IgD-negative memory B cell (primary cell): ENCODE measurements around the gene GRAMD4. TPM values are rescaled to one million over a fixed set of nuclear protein-coding genes. Genes with fewer than 3 reads are reported as not detected.
A peak's percentile ranks its signal among the peaks of the same experiment; 100 is the strongest.

ENCODE experiments used
- H3K27ac Mint-ChIP-seq, 3 donors: one replicate each; pipeline ENCODE4 v1.8.0; 2020 to 2022; ENCODE audit warnings: mild to moderate bottlenecking in 3 of 3, mixed read lengths in 3 of 3, moderate library complexity in 1 of 3
- H3K27me3 Mint-ChIP-seq: one replicate; pipeline ENCODE4 v1.8.0; 2021; ENCODE audit warnings: mixed read lengths
- H3K36me3 Mint-ChIP-seq: one replicate; pipeline ENCODE4 v1.8.0; 2020; ENCODE audit warnings: mild to moderate bottlenecking, mixed read lengths
- H3K4me1 Mint-ChIP-seq, 3 donors: one replicate each; pipeline ENCODE4 v1.8.0; 2020 to 2022; ENCODE audit warnings: mixed read lengths in 3 of 3, mild to moderate bottlenecking in 1 of 3
- H3K4me3 Mint-ChIP-seq, 4 donors: one replicate each; pipeline ENCODE4 v1.8.0; 2020 to 2022; ENCODE audit warnings: mild to moderate bottlenecking in 4 of 4, mixed read lengths in 4 of 4, moderate library complexity in 3 of 4
- H3K9me3 Mint-ChIP-seq, 3 donors: one replicate each; pipeline ENCODE4 v1.8.0; 2020 to 2021; ENCODE audit warnings: mixed read lengths in 3 of 3, mild to moderate bottlenecking in 1 of 3
- polyA plus RNA-seq: library from polyadenylated mRNA; unstranded; fragments of 300-500 nt; fragmentation: Illumina TruSeq; gene quantifications from one replicate; pipeline ENCODE4 v1.2.3, GENCODE V29; 2021

GRAMD4 gene
- polyA plus RNA-seq, 1 donor from 2014 or later, result 18.4 TPM

DNA sequence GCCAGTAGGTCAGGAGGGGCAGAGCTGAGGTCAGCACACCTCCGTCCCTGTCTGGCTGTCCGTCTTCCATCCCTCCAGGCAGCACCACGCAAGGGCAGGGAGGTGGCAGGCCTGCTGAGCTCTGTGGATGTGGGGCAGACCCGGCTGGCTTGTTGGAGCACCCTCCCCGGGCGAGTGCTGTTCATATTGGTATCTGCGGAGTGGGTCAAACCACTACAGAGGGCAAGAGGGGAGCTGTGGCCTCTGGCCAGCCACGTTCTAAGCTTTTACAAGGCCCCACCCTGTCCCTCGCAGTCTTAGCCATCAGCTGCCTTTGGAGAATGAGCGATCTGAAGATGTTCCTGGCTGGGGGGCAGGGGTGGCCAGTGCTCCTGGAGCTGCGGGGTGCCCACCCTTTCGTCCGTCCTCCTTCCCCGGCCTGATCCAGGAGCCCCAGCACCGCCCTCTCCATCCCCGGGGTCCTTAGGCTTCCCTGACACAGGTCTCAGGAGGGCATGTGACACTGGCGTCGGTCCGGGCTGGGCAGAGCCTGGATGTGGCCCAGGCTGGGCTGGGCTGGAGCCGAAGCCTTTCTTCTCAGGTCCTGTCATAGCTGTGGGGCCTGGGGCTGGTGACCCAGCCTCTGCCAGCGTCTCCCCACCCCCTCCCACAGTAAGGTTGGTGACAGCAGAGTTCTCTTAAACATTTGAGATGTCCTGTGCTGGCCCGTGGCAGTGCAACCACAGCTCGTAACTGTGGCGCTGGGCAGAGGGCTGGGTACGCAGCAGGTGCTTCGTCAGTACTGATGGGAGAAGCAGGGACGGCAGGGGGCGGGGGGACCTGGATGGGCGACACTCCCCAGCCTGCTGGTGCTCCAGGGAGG is 31.7 kb upstream of the GRAMD4 start:
- H3K4me1 Mint-ChIP-seq, result peaks cover 28 to 50% (median 50%) of the 10 kb centered on the region in 3 donors
- H3K27me3 Mint-ChIP-seq, result peaks cover 3% of the 10 kb centered on the region

DNA sequence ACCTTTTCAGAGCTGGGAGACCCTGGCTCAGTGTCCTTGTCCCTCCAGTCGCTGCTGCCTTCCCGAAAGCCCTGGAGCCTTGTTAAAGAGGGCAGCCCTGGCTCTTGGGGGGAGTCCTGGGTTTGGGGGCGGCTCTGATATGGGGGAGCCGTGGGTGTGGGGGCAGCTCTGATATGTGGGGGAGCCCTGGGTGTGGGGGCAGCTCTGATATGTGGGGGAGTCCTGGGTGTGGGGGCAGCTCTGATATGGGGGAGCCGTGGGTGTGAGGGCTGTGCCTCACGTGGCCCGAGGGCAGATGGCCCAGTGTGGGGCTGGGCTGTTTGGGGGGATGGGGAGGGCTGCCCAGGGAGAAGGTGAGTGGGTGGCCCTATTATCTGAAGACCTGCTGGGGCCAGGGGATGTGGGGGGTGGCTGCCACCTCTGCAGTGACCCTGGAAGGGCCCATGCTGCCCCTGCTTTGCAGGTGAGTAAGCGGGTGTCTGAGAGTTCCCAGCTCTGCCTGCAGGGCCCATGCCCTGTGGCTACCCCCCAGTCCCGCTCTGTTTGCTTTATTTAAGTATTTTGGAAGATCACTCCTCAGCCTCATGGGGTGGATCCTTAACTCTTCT is 30.9 kb upstream of the GRAMD4 start:
- H3K9me3 Mint-ChIP-seq, result no peaks in the 10 kb centered on the region
- peaks cover 25 to 49% (median 46%) of the 10 kb centered on the region in 3 donors for H3K4me1 Mint-ChIP-seq
- peak overlapping the region in 3 of 4 donors; percentile 90 to 98 (median 95) for H3K4me3 Mint-ChIP-seq
- peak overlapping the region; percentile 53 to 100 (median 98) for H3K27ac Mint-ChIP-seq
- peaks cover 1% of the 10 kb centered on the region for H3K36me3 Mint-ChIP-seq
- peaks cover 3% of the 10 kb centered on the region for H3K27me3 Mint-ChIP-seq

More for the DNA sequence above, 31.7 kb upstream of the GRAMD4 start:
- no peaks in the 10 kb centered on the region for H3K9me3 Mint-ChIP-seq
- peak overlapping the region; percentile 90 to 100 (median 98) for H3K27ac Mint-ChIP-seq
- peaks cover 1% of the 10 kb centered on the region for H3K36me3 Mint-ChIP-seq
- H3K4me3 Mint-ChIP-seq, result peak overlapping the region; percentile 78 to 98 (median 92)

DNA sequence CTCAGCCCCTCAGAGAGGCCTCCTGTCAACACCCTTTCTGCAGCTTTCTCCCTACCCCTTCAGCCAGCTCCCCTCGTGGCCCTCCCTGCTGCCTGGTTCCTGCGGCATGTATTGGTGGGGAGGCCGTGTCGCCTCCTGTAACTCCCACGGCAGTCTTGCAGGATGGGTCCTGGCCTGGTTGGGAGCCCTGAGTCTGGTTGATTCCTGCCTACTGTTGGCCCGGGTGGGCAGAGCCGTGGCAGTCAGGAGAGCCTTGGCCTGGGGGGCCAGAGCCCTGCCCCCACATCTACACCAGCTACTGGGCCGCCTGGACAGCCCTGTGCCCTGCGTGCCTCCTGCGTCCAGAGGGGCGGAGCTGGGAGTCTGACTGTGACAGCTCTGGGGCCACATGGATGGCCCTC is 30.3 kb upstream of the GRAMD4 start:
- Mint-ChIP-seq H3K36me3 (peaks cover 1% of the 10 kb centered on the region), H3K9me3 (no peaks in the 10 kb centered on the region), H3K4me1 (peaks cover 24 to 49% (median 45%) of the 10 kb centered on the region in 3 donors), H3K27me3 (peaks cover 3% of the 10 kb centered on the region), H3K27ac (peak overlapping the region; percentile 53 to 100 (median 98)), H3K4me3 (peak overlapping the region in 2 of 4 donors; percentile 90 to 95)

DNA sequence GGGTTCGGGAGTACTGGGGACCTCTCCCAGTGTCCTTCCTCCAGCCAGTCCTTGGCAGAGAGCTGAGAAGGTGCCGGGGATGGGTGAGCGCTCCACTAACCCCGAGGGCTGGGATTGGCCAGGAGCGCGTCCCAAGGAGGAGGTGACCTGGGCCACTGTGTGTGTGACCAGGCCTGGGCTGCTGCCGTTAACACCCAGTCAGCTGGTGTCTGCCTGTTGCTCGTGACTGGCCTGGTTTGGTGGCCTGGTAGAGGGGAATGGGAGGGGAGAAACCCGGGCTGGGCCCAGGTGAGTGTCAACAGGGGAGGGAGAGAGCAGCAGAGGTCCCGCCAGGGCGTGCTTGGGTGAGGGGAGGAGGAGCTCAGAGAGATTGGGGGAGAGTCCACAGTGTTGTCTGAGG is 29.9 kb upstream of the GRAMD4 start:
- H3K36me3 Mint-ChIP-seq, result peaks cover 1% of the 10 kb centered on the region
- H3K27me3 Mint-ChIP-seq, result peaks cover 3% of the 10 kb centered on the region
- H3K9me3 Mint-ChIP-seq, result no peaks in the 10 kb centered on the region
- peak overlapping the region in 3 of 4 donors; percentile 34 to 95 (median 55) for H3K4me3 Mint-ChIP-seq
- peaks cover 24 to 49% (median 48%) of the 10 kb centered on the region in 3 donors for H3K4me1 Mint-ChIP-seq
- peak overlapping the region; percentile 67 to 100 (median 98) for H3K27ac Mint-ChIP-seq

DNA sequence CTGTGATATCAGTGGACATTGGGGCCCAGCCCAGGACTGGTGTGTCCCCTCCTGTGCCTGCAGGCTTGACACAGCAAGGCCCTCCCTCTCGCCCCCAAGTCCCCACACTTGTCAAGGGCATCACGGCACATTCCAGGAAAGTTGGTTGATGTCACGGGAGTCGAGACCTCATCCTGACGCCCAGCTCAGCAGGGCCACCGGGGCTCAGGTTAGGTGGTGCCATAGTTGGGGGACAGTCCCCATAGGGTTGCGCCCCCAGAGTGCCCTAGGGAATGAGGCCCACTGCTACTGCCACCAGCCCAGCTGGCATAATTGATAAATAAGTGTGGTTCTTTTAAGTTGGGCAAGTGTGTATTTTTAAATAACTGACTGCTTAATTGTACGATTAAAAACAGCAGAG is 28.3 kb upstream of the GRAMD4 start:
- H3K4me3 Mint-ChIP-seq, result peak overlapping the region; percentile 83 to 95 (median 90)
- H3K27ac Mint-ChIP-seq, result peak overlapping the region; percentile 95 to 96 (median 95)
- peaks cover 1% of the 10 kb centered on the region for H3K36me3 Mint-ChIP-seq
- H3K9me3 Mint-ChIP-seq, result no peaks in the 10 kb centered on the region
- peaks cover 3% of the 10 kb centered on the region for H3K27me3 Mint-ChIP-seq
- peaks cover 23 to 46% (median 45%) of the 10 kb centered on the region in 3 donors for H3K4me1 Mint-ChIP-seq

DNA sequence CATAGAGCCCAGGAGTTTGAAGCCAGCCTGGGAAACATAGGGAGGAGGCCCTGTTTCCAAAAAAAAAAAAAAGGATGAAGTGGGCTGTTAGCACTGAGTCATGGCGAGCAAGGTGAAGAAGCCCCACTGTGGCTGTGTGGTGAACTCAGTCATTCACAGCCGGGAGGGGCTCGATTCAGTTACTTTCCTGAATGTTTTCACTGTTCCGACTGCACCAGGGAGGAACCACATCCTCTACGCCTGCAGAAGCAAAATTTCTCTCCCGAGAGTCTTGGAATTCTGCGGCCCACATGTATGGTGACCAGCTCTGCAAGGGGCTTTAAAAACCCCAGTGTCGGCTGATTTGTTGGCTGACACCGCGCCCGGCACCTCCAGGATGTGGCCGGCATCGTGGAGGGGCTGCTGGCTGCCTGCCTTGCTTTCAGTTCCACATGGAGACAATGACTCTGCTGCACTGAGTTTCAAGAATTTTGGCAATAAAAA is 27.8 kb upstream of the GRAMD4 start:
- H3K27ac Mint-ChIP-seq, result peak overlapping the region; percentile 95 to 96 (median 95)
- H3K4me3 Mint-ChIP-seq, result peak overlapping the region; percentile 83 to 95 (median 90)
- no peaks in the 10 kb centered on the region for H3K9me3 Mint-ChIP-seq
- peaks cover 18 to 41% (median 40%) of the 10 kb centered on the region in 3 donors for H3K4me1 Mint-ChIP-seq
- peaks cover 1% of the 10 kb centered on the region for H3K36me3 Mint-ChIP-seq
- H3K27me3 Mint-ChIP-seq, result peaks cover 3% of the 10 kb centered on the region

DNA sequence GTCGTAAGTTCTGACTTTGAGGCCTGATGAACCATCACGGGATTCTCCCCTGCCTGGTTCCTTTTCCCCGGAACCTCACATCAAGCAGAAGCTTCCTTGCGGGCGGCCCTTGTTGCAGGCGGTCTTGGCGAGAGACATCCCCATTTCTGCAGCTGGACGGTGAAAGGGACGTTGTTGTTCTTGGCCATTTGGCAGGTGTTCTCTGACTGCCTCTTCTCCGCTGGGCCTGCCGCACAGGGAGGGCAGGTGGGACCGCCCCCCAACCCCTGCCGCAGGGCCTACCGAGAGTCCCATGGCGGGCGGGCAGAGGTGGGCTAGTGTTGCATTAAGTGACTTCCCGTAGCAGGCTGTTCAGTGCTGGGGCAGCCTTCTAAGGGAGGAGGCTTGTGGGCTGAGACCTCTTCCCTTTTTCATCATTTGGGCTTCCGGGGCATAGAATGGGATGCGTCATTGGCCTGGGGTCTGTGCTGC is 26.9 kb upstream of the GRAMD4 start:
- H3K4me3 Mint-ChIP-seq, result peak overlapping the region; percentile 83 to 95 (median 90)
- H3K4me1 Mint-ChIP-seq, result peaks cover 19 to 39% (median 38%) of the 10 kb centered on the region in 3 donors
- H3K9me3 Mint-ChIP-seq, result no peaks in the 10 kb centered on the region
- peak overlapping the region; percentile 95 to 96 (median 95) for H3K27ac Mint-ChIP-seq
- H3K36me3 Mint-ChIP-seq, result peaks cover under 1% of the 10 kb centered on the region
- H3K27me3 Mint-ChIP-seq, result peaks cover 3% of the 10 kb centered on the region

DNA sequence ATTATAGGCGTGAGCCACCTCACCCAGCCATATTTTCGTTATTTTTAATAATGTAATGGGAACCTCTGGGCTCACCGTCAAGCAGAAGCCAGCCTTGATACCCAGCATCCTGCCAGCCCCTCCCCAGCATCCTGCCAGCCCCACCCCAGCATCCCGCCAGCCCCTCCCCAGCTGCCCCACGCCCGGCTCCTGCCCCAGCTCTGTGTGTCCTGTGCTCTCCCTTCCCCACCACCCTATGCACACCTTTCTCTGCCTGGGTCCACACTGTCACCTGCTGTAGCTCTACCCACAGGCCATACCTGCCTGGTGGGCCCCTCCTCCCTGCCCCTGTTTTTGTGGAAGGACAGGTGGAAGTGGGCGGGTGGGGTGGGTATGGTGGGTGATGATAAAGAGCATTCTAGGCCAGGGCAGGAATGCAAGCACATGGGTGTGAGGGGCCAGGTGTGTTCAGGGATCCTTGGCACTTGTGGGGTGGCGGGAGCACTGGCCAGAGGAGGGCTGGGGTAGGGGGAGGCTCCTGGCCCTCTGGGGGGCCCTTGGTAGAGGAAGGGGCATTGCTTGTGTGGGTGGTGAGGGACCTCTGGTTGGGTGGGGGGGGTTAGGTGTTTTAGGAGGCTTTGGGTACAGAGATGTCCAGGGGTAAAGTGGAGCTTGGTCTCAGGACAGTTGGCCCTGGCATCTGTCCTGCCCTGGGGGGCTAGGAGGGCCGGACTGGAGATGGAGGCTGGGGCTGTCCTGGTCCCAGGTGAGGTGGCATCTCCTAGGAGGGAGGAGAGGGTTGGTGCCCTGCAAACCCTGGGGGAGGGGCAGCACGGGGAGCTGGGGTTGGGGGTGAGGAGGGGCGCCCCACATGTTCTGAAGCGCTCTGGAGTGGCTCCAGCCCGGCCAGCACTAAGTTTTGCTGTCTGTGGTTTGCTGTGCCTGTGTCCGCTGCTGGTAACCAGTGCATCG is 25.9 kb upstream of the GRAMD4 start:
- peaks cover 23 to 35% (median 33%) of the 10 kb centered on the region in 3 donors for H3K4me1 Mint-ChIP-seq
- H3K9me3 Mint-ChIP-seq, result no peaks in the 10 kb centered on the region
- peaks cover 3% of the 10 kb centered on the region for H3K27me3 Mint-ChIP-seq
- no peaks in the 10 kb centered on the region for H3K36me3 Mint-ChIP-seq
- H3K27ac Mint-ChIP-seq, result peak overlapping the region in 1 of 3 donors; percentile 96
- peak overlapping the region in 1 of 4 donors; percentile 95 for H3K4me3 Mint-ChIP-seq

DNA sequence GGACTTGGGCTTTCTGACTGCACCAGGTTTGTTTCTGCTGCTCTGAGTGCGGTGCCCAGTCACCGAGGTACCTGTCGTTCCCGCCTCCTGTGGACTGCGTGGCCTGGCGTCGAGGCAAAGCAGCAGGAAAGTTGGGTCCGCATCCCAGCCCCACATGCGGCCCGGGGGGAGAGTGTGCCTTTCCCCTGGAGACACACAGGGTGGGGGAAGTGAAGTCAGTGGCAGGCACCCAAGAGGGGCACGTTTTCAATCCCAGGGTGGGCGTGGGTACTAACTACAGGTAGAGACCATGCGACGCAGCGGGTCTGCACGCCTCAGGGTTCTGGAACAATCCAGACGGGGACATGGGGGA is 25.3 kb upstream of the GRAMD4 start:
- peaks cover 3% of the 10 kb centered on the region for H3K27me3 Mint-ChIP-seq
- H3K4me1 Mint-ChIP-seq, result peaks cover 27 to 32% (median 27%) of the 10 kb centered on the region in 3 donors
- H3K4me3 Mint-ChIP-seq, result no peak overlapping the region
- no peaks in the 10 kb centered on the region for H3K9me3 Mint-ChIP-seq
- H3K27ac Mint-ChIP-seq, result no peak overlapping the region
- H3K36me3 Mint-ChIP-seq, result no peaks in the 10 kb centered on the region

DNA sequence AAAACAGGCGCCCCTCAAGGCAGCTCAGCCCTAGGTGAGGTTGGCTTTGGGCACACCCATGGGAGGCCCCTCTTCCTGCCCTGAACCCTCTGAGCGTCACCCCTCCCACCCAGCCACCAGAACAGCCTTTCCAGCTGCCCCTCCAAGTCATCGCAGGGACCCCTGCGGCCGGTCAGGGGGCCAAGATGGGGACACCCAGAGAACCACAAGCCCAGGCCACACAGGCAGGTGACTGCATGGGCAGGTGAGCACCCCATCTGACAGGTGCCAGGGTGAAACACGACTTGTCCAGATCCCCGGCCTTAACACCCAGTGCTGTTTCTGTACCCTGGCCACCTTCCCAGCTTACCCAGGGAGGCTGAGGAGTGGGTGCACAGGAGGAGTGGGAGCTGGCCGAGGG is 24.6 kb upstream of the GRAMD4 start:
- H3K4me3 Mint-ChIP-seq, result no peak overlapping the region
- peak overlapping the region in 1 of 3 donors; percentile 65 for H3K27ac Mint-ChIP-seq
- H3K27me3 Mint-ChIP-seq, result peaks cover 3% of the 10 kb centered on the region
- peaks cover 27 to 34% (median 27%) of the 10 kb centered on the region in 3 donors for H3K4me1 Mint-ChIP-seq
- no peaks in the 10 kb centered on the region for H3K36me3 Mint-ChIP-seq
- no peaks in the 10 kb centered on the region for H3K9me3 Mint-ChIP-seq

DNA sequence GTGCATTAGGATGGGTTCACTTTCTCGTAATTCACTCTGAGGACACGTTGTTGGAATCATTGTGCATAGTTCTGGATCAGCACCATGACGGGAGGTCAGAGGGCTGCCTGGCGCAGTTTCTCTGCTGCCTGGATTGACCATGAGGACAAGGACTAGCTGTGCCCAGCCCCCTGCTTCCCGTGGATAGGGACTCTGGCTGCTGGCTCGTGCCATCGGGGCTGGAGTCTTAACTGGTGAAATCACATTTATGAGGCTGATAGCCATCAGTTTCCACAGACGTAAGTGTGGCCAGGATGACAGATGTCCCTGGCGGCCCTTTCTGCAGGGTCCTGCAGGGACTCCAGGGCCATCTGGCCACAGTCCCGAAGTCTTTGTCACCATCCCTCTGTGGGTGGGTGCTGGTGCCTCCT is 24.1 kb upstream of the GRAMD4 start:
- Mint-ChIP-seq H3K27ac (peak overlapping the region in 1 of 3 donors; percentile 65), H3K4me1 (peaks cover 27 to 34% (median 27%) of the 10 kb centered on the region in 3 donors), H3K9me3 (no peaks in the 10 kb centered on the region), H3K27me3 (peaks cover 3% of the 10 kb centered on the region), H3K36me3 (no peaks in the 10 kb centered on the region), H3K4me3 (peak overlapping the region in 2 of 4 donors; percentile 47 to 78)

DNA sequence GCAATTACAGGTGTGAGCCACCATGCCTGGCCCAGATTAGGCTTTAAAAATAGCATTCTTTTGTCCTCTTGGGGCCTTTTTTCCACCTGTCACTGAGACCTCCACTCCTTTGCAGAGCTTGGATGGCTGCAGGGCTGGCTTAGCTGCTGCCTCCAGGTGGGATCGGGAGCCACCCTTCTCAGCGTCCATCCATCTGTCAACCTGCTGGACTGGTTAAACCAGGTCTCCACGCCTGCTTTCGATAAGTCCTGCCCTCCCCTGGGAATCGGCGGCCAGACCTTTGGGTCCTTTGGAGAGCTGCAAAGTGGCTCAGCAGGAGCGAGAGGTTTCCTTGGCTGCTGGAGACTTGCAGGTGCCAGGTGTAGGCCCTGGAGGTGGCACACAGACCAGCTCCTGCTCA is 23.4 kb upstream of the GRAMD4 start:
- no peaks in the 10 kb centered on the region for H3K9me3 Mint-ChIP-seq
- H3K4me1 Mint-ChIP-seq, result peaks cover 24 to 30% (median 27%) of the 10 kb centered on the region in 3 donors
- peaks cover 2% of the 10 kb centered on the region for H3K36me3 Mint-ChIP-seq
- H3K27ac Mint-ChIP-seq, result no peak overlapping the region
- H3K4me3 Mint-ChIP-seq, result no peak overlapping the region
- peaks cover 3% of the 10 kb centered on the region for H3K27me3 Mint-ChIP-seq

DNA sequence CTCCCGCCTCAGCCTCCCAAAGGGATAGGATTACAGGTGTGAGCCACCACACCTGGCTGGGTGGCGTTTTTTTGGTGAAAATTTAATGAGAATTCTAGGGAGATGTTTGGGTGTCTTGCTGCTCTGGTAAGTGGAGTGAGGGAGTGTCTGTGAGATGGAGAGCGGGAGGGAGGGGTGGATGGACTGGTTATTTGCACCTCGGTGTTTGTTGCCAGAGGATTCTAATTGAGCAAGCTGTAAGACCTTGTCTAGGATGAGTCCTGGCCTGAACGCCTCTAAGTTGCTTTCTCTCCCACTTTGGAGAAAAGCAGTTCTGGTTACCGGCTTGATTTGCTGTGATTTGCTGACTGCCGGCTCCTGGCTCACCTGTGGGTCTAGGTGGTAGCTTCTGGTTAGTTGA is 22.0 kb upstream of the GRAMD4 start:
- peaks cover 2% of the 10 kb centered on the region for H3K27me3 Mint-ChIP-seq
- H3K27ac Mint-ChIP-seq, result peak overlapping the region in 1 of 3 donors; percentile 57
- H3K4me1 Mint-ChIP-seq, result peaks cover 14 to 17% (median 15%) of the 10 kb centered on the region in 3 donors
- H3K4me3 Mint-ChIP-seq, result no peak overlapping the region
- H3K9me3 Mint-ChIP-seq, result no peaks in the 10 kb centered on the region
- H3K36me3 Mint-ChIP-seq, result peaks cover 4% of the 10 kb centered on the region
